ENCODE measurements around the gene OR6C74.

Gene OR6C74

DNA sequence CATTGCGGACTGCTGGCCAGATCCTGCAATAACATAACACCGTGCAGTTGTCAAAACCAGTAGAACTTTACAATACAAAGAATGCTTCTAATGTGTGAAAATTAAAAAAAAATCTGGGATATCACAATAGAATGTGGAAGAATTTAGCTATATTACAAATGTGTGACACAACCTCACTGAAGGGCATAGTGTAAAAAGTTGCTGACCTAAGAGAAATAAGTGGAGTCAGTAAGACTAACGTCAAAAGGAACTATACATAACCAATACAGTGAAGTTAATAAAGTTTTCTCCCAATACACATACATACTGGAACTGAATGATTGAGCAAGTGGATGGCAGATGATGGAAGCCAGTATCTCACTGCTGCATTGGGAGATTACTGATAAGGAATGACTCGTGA lies 12.4 kb downstream of the OR6C74 start:
- DNase-seq (ENCODE audit: low read depth in 1 of 2, low spot score in 1 of 2) = no peak
- Histone ChIP-seq H3K27me3 (ENCODE audit: insufficient read depth, poor library complexity, severe bottlenecking) (peaks cover 3% of the 10 kb centered on the region), H3K4me3 (replicated peaks; ENCODE audit: insufficient read depth, low read length) (no peak overlapping the region), H3K27ac (replicated peaks) (no peak overlapping the region)
- TF ChIP-seq POLR2AphosphoS5 (IDR thresholded peaks at IDR 0.05; ENCODE audit: low read depth) (no peak), GABPA (IDR thresholded peaks at IDR 0.05; ENCODE audit: low read depth) (no peak), SPI1 (IDR thresholded peaks at IDR 0.05; ENCODE audit: borderline replicate concordance, low read depth) (no peak)
- TF ChIP-seq, protein P1, sequence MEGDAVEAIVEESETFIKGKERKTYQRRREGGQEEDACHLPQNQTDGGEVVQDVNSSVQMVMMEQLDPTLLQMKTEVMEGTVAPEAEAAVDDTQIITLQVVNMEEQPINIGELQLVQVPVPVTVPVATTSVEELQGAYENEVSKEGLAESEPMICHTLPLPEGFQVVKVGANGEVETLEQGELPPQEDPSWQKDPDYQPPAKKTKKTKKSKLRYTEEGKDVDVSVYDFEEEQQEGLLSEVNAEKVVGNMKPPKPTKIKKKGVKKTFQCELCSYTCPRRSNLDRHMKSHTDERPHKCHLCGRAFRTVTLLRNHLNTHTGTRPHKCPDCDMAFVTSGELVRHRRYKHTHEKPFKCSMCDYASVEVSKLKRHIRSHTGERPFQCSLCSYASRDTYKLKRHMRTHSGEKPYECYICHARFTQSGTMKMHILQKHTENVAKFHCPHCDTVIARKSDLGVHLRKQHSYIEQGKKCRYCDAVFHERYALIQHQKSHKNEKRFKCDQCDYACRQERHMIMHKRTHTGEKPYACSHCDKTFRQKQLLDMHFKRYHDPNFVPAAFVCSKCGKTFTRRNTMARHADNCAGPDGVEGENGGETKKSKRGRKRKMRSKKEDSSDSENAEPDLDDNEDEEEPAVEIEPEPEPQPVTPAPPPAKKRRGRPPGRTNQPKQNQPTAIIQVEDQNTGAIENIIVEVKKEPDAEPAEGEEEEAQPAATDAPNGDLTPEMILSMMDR (IDR thresholded peaks at IDR 0.05; ENCODE audit: insufficient read depth, low read length) = no peak
- TF ChIP-seq, protein P2, sequence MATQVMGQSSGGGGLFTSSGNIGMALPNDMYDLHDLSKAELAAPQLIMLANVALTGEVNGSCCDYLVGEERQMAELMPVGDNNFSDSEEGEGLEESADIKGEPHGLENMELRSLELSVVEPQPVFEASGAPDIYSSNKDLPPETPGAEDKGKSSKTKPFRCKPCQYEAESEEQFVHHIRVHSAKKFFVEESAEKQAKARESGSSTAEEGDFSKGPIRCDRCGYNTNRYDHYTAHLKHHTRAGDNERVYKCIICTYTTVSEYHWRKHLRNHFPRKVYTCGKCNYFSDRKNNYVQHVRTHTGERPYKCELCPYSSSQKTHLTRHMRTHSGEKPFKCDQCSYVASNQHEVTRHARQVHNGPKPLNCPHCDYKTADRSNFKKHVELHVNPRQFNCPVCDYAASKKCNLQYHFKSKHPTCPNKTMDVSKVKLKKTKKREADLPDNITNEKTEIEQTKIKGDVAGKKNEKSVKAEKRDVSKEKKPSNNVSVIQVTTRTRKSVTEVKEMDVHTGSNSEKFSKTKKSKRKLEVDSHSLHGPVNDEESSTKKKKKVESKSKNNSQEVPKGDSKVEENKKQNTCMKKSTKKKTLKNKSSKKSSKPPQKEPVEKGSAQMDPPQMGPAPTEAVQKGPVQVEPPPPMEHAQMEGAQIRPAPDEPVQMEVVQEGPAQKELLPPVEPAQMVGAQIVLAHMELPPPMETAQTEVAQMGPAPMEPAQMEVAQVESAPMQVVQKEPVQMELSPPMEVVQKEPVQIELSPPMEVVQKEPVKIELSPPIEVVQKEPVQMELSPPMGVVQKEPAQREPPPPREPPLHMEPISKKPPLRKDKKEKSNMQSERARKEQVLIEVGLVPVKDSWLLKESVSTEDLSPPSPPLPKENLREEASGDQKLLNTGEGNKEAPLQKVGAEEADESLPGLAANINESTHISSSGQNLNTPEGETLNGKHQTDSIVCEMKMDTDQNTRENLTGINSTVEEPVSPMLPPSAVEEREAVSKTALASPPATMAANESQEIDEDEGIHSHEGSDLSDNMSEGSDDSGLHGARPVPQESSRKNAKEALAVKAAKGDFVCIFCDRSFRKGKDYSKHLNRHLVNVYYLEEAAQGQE (IDR thresholded peaks at IDR 0.05; ENCODE audit: insufficient replicate concordance, low read depth) = no peak

GRCh38 chr12:55258303-55258702 lies 13.9 kb downstream of the OR6C74 start:
- TF ChIP-seq, protein P2 (IDR thresholded peaks at IDR 0.05; ENCODE audit: insufficient replicate concordance, low read depth) = no peak
- TF ChIP-seq SPI1 (IDR thresholded peaks at IDR 0.05; ENCODE audit: borderline replicate concordance, low read depth) (no peak), GABPA (IDR thresholded peaks at IDR 0.05; ENCODE audit: low read depth) (no peak), POLR2AphosphoS5 (IDR thresholded peaks at IDR 0.05; ENCODE audit: low read depth) (no peak)
- TF ChIP-seq, protein P1 (IDR thresholded peaks at IDR 0.05; ENCODE audit: insufficient read depth, low read length) = no peak
- H3K4me3 ChIP-seq (replicated peaks; ENCODE audit: insufficient read depth, low read length) = no peak overlapping the region
- no peak for DNase-seq (ENCODE audit: low read depth in 1 of 2, low spot score in 1 of 2)

GRCh38 chr12:55280991-55281390 lies 36.6 kb downstream of the OR6C74 start:
- no peaks in the 10 kb centered on the region for H3K27me3 ChIP-seq (ENCODE audit: insufficient read depth, poor library complexity, severe bottlenecking)
- DNase-seq (ENCODE audit: low read depth in 1 of 2, low spot score in 1 of 2) = no peak
- TF ChIP-seq POLR2AphosphoS5 (IDR thresholded peaks at IDR 0.05; ENCODE audit: low read depth) = no peak
- TF ChIP-seq, protein P1 (IDR thresholded peaks at IDR 0.05; ENCODE audit: insufficient read depth, low read length) = no peak
- no peak overlapping the region for H3K27ac ChIP-seq (replicated peaks)
- H3K4me3 ChIP-seq (replicated peaks; ENCODE audit: insufficient read depth, low read length) = no peak overlapping the region

More at GRCh38 chr12:55258303-55258702, 13.9 kb downstream of the OR6C74 start:
- Histone ChIP-seq H3K27me3 (ENCODE audit: insufficient read depth, poor library complexity, severe bottlenecking) (peaks cover 3% of the 10 kb centered on the region), H3K27ac (replicated peaks) (no peak overlapping the region)

DNA sequence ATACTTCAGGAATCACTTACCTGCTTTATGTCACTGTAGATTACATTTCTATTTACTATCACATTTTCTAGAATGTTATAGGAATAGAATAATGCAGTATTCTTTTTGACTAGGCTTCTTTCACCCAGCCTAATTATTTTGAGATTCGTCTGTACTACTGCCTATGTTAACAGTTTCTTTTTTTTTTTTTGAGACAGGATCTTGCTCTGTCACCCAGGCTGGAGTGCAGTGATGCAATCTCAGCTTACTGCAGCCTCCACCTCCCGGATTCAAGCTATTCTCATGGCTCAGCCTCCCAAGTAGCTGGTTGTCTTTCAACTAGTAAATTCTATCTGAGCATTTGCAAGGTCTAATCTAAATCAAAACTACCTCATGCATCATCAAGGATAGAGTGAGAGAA lies 45.6 kb downstream of the OR6C74 start:
- DNase-seq (ENCODE audit: low read depth in 1 of 2, low spot score in 1 of 2) = no peak

More for the DNA sequence above, 45.6 kb downstream of the OR6C74 start:
- no peak overlapping the region for H3K27ac ChIP-seq (replicated peaks)
- H3K4me3 ChIP-seq (replicated peaks; ENCODE audit: insufficient read depth, low read length) = no peak overlapping the region
- no peak for TF ChIP-seq POLR2AphosphoS5 (IDR thresholded peaks at IDR 0.05; ENCODE audit: low read depth)
- no peak for TF ChIP-seq GABPA (IDR thresholded peaks at IDR 0.05; ENCODE audit: low read depth)
- TF ChIP-seq, protein P1 (IDR thresholded peaks at IDR 0.05; ENCODE audit: insufficient read depth, low read length) = no peak
- TF ChIP-seq, protein P2 (IDR thresholded peaks at IDR 0.05; ENCODE audit: insufficient replicate concordance, low read depth) = no peak
- TF ChIP-seq SPI1 (IDR thresholded peaks at IDR 0.05; ENCODE audit: borderline replicate concordance, low read depth) = no peak
- no peaks in the 10 kb centered on the region for H3K27me3 ChIP-seq (ENCODE audit: insufficient read depth, poor library complexity, severe bottlenecking)

All from HL-60 (cell line).